Panc1 (cell line): ENCODE data around the gene AHCTF1. TPM values are rescaled to one million over a fixed set of nuclear protein-coding genes. Genes with fewer than 3 reads are reported as not detected.

Source experiments
- ATAC-seq: fragments of 200-7000 bp; cut with Tn5 transposase; 2 replicates; pipeline ENCODE4 v1.9.1; 2020; ENCODE audit warnings: mild to moderate bottlenecking, moderate library complexity
- BruUV-seq: library from RNA; stranded (reverse); fragments of 400-500 nt; replicated peaks from 2 replicates; lab custom pipeline; 2021; lab: Mats Ljungman, UMichigan
- CTCF ChIA-PET: fragments of 300-600 bp; sonication (Branson Sonifier 250); formaldehyde crosslinking; loops from one replicate; lab custom pipeline; 2022; ENCODE audit warnings: antibody characterized with exemption; lab: Charles Lee
- POLR2A ChIA-PET: fragments of 300-600 bp; sonication (Branson Sonifier 250); formaldehyde crosslinking; loops from one replicate; lab custom pipeline; 2022; ENCODE audit warnings: antibody characterized with exemption; lab: Charles Lee
- DNase-seq: peaks from one replicate; pipeline ENCODE4 v3.0.0-alpha.2; 2010; ENCODE audit warnings: low read depth, low spot score
- H3K27ac ChIP-seq: 2 replicates; pipeline ENCODE4 v1.5.1; 2011; ENCODE audit warnings: mild to moderate bottlenecking, low read length, inconsistent platforms
- H3K27me3 ChIP-seq: fragments of 200-500 bp; sonication (Bioruptor generic); 2 replicates; pipeline ENCODE4 v1.6.0; 2014; ENCODE audit warnings: low read length, inconsistent platforms; ENCODE audit not compliant: control insufficient read depth, insufficient read depth
- H3K36me3 ChIP-seq: fragments of 200-500 bp; sonication (Bioruptor generic); 2 replicates; pipeline ENCODE4 v1.5.1; 2014; ENCODE audit warnings: inconsistent platforms, mild to moderate bottlenecking, low read length, moderate library complexity; ENCODE audit not compliant: control insufficient read depth, insufficient read depth
- H3K4me1 ChIP-seq: 2 replicates; pipeline ENCODE4 v1.5.1; 2011; ENCODE audit warnings: inconsistent platforms, mild to moderate bottlenecking, low read length, moderate library complexity; ENCODE audit not compliant: control insufficient read depth, insufficient read depth
- H3K4me3 ChIP-seq, 2 experiments: 2 replicates each; pipeline ENCODE4 v1.5.1; 2011 to 2012; ENCODE audit warnings: low read depth in 2 of 2, low read length in 2 of 2, mild to moderate bottlenecking in 2 of 2, inconsistent platforms in 1 of 2, moderate library complexity in 1 of 2
- H3K9me3 ChIP-seq: fragments of 200-500 bp; sonication (Bioruptor generic); 2 replicates; pipeline ENCODE4 v1.5.1; 2014; ENCODE audit warnings: low read depth, mild to moderate bottlenecking, inconsistent platforms, low read length, moderate library complexity; ENCODE audit not compliant: control insufficient read depth, insufficient read depth
- CTCF ChIP-seq: fragments of 450-650 bp; IDR thresholded peaks from 2 replicates; pipeline ENCODE4 v1.5.1; 2017; ENCODE audit warnings: mild to moderate bottlenecking
- POLR2AphosphoS5 ChIP-seq: IDR thresholded peaks from 2 replicates; pipeline ENCODE4 v1.6.1; 2012; ENCODE audit warnings: mild to moderate bottlenecking, low read depth, low read length, moderate library complexity
- REST ChIP-seq, 2 experiments: IDR thresholded peaks; 2 replicates each; pipeline ENCODE4 v1.6.1; 2011 to 2012; ENCODE audit warnings: low read depth in 2 of 2, control low read depth in 1 of 2, low read length in 1 of 2, mild to moderate bottlenecking in 1 of 2, moderate library complexity in 1 of 2; ENCODE audit not compliant: insufficient read depth in 1 of 2
- SIN3A ChIP-seq: IDR thresholded peaks from 2 replicates; pipeline ENCODE4 v1.6.1; 2012; ENCODE audit warnings: low read depth, mild to moderate bottlenecking, low read length, moderate library complexity, borderline replicate concordance; ENCODE audit not compliant: insufficient read depth
- TCF7L2 ChIP-seq: IDR thresholded peaks from 2 replicates; pipeline ENCODE4 v1.6.1; 2011; ENCODE audit warnings: mild to moderate bottlenecking, low read depth, low read length, inconsistent platforms
- in situ Hi-C: cut with HindIII; loops from 2 replicates; pipeline ENCODE4 v1.10.0; 2016; ENCODE audit warnings: low sequenced_read_pairs, low pct_unique_long_range_greater_than_20kb
- intact Hi-C: fragments of 100-400 bp; cut with micrococcal nuclease; formaldehyde crosslinking; loops from one replicate; pipeline ENCODE4 v1.10.0; 2022; ENCODE audit not compliant: unreplicated experiment
- total RNA-seq: library from RNA; stranded (reverse); gene quantifications from one replicate; pipeline ENCODE4 v1.2.1, GENCODE V29; 2021; ENCODE audit not compliant: unreplicated experiment

Gene AHCTF1
- total RNA-seq, 1 experiment from 2014 or later, result 49.9 TPM

GRCh38 chr1:246897302-246897701, 34.4 kb downstream of the AHCTF1 start:
- Histone ChIP-seq H3K4me1 (no peaks in the 10 kb centered on the region), H3K9me3 (no peaks in the 10 kb centered on the region), H3K27ac (no peak overlapping the region), H3K36me3 (peaks cover 51% of the 10 kb centered on the region), H3K27me3 (no peaks in the 10 kb centered on the region), H3K4me3 (no peak overlapping the region)
- intact Hi-C loops (no loop called here), in situ Hi-C loops (no loop called here)
- no TSS peak for BruUV-seq
- ATAC-seq, result no peak
- TF ChIP-seq POLR2AphosphoS5 (no peak), REST (IDR thresholded peaks at IDR 0.05; ENCODE audit: insufficient read depth in 1 of 2, low read depth in 2 of 2, low read length in 1 of 2) (no peak), TCF7L2 (no peak), CTCF (no peak), SIN3A (no peak)
- ChIA-PET CTCF (no interaction called here), POLR2A (no interaction called here)
- no peak for DNase-seq

- ATAC-seq (no peak), DNase-seq (no peak)
- in situ Hi-C loops (no loop called here), intact Hi-C loops (no loop called here)
- ChIA-PET POLR2A (no interaction called here), CTCF (no interaction called here)
- no peaks in the 10 kb centered on the region for H3K4me1 ChIP-seq
- peaks cover 66% of the 10 kb centered on the region for H3K36me3 ChIP-seq
- H3K4me3 ChIP-seq, result no peak overlapping the region
- TF ChIP-seq CTCF (no peak), SIN3A (no peak), POLR2AphosphoS5 (no peak), REST (IDR thresholded peaks at IDR 0.05; ENCODE audit: insufficient read depth in 1 of 2, low read depth in 2 of 2, low read length in 1 of 2) (no peak), TCF7L2 (no peak)
- H3K27ac ChIP-seq, result no peak overlapping the region
- no peaks in the 10 kb centered on the region for H3K9me3 ChIP-seq
- BruUV-seq, result no TSS peak
- H3K27me3 ChIP-seq, result no peaks in the 10 kb centered on the region
Observed at GRCh38 chr1:246893191-246893939, 38.4 kb downstream of the AHCTF1 start.
